ENCODE measurements around the gene SRGAP1.
"Not testable (repeated sequence)": the region's sequence is repeated elsewhere in the genome, so short reads cannot be mapped to it uniquely, and the experiment has no call there.

SRGAP1 gene

GRCh38 chr12:63863658-63864453, 19.4 kb downstream of the SRGAP1 start:
- no peaks in the 10 kb centered on the region for H3K9me3 ChIP-seq
- H3K4me2 ChIP-seq: no peak overlapping the region
- no peaks in the 10 kb centered on the region for H3K36me3 ChIP-seq
- no peaks in the 10 kb centered on the region for H3K27me3 ChIP-seq
- no peak overlapping the region for H3K9ac ChIP-seq
- no peak overlapping the region for H3K27ac ChIP-seq
- H3K4me3 ChIP-seq: no peak overlapping the region
- TF ChIP-seq Cebpa-rat (IDR thresholded peaks at IDR 0.05): no peak
- no peaks in the 10 kb centered on the region for H3K4me1 ChIP-seq
- no peaks in the 10 kb centered on the region for H4K20me1 ChIP-seq

- no peak overlapping the region for H3K9ac ChIP-seq
- H3K4me1 ChIP-seq: no peaks in the 10 kb centered on the region
- H3K4me3 ChIP-seq: no peak overlapping the region
- no peaks in the 10 kb centered on the region for H3K36me3 ChIP-seq
- H3K27ac ChIP-seq: no peak overlapping the region
- H3K4me2 ChIP-seq: no peak overlapping the region
- no peaks in the 10 kb centered on the region for H3K27me3 ChIP-seq
- no peaks in the 10 kb centered on the region for H4K20me1 ChIP-seq
- TF ChIP-seq Cebpa-rat (IDR thresholded peaks at IDR 0.05): no peak
- H3K9me3 ChIP-seq: no peaks in the 10 kb centered on the region
Observed at GRCh38 chr12:63864454-63864706, 19.9 kb downstream of the SRGAP1 start.

DNA sequence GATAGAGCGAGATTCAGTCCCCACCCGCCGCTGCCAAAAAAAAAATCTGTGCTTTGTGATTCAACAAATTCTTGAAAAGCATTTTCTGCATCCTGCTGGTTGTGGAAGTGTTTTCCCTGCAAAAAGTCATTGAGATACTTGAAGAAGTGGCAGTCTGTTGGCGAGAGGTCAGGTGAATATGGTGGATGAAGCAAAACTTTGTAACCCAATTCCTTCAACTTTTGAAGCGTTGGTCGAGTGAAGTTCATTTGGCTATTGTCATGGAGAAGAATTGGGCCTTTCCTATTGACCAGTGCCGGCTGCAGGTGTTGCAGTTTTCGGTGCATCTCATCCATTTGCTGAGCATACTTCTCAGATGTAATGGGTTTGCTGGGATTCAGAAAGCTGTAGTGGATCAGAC, 20.9 kb downstream of the SRGAP1 start:
- H3K27me3 ChIP-seq: no peaks in the 10 kb centered on the region
- no peaks in the 10 kb centered on the region for H3K36me3 ChIP-seq
- H3K9ac ChIP-seq: no peak overlapping the region
- H4K20me1 ChIP-seq: no peaks in the 10 kb centered on the region
- no peak overlapping the region for H3K27ac ChIP-seq
- no peak overlapping the region for H3K4me2 ChIP-seq
- H3K4me1 ChIP-seq: no peaks in the 10 kb centered on the region
- H3K4me3 ChIP-seq: no peak overlapping the region
- H3K9me3 ChIP-seq: no peaks in the 10 kb centered on the region
- no peak for TF ChIP-seq Cebpa-rat (IDR thresholded peaks at IDR 0.05)

GRCh38 chr12:63867053-63867452, 22.6 kb downstream of the SRGAP1 start:
- Histone ChIP-seq H3K4me3 (no peak overlapping the region), H3K9ac (no peak overlapping the region), H3K4me1 (no peaks in the 10 kb centered on the region), H4K20me1 (no peaks in the 10 kb centered on the region), H3K27me3 (no peaks in the 10 kb centered on the region), H3K9me3 (no peaks in the 10 kb centered on the region), H3K36me3 (no peaks in the 10 kb centered on the region), H3K27ac (no peak overlapping the region), H3K4me2 (no peak overlapping the region)
- TF ChIP-seq Cebpa-rat (IDR thresholded peaks at IDR 0.05): no peak

DNA sequence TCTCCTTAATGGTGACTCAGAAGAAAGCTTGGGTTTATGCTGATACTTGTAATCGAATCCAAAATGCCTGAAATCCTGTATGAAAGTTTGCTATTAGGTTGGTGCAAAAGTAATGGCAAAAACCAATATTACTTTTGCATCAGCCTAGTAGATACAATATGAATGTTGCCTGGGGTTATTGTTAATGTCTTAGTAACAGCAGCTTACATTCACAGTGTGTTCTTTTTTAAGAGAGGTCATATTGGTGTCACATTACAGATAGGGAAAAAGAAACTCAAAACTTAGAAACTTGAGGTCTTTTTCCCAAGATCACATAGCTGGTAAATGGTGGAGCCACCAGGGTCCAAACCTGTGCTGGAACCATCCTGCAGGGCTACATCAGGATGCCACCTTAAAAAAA, 25.2 kb downstream of the SRGAP1 start:
- Histone ChIP-seq H3K36me3 (no peaks in the 10 kb centered on the region), H3K27ac (no peak overlapping the region), H3K9ac (no peak overlapping the region)

GRCh38 chr12:63870838-63871237, 26.3 kb downstream of the SRGAP1 start:
- no peak overlapping the region for H3K4me3 ChIP-seq
- H3K4me2 ChIP-seq: no peak overlapping the region
- H3K9me3 ChIP-seq: no peaks in the 10 kb centered on the region
- H3K27ac ChIP-seq: no peak overlapping the region
- H4K20me1 ChIP-seq: no peaks in the 10 kb centered on the region
- H3K4me1 ChIP-seq: no peaks in the 10 kb centered on the region
- TF ChIP-seq Cebpa-rat (IDR thresholded peaks at IDR 0.05): no peak
- H3K36me3 ChIP-seq: no peaks in the 10 kb centered on the region
- H3K27me3 ChIP-seq: no peaks in the 10 kb centered on the region
- H3K9ac ChIP-seq: no peak overlapping the region

More for the DNA sequence above, 25.2 kb downstream of the SRGAP1 start:
- Histone ChIP-seq H3K4me3 (no peak overlapping the region), H4K20me1 (no peaks in the 10 kb centered on the region), H3K27me3 (no peaks in the 10 kb centered on the region), H3K4me2 (no peak overlapping the region), H3K9me3 (no peaks in the 10 kb centered on the region), H3K4me1 (no peaks in the 10 kb centered on the region)
- no peak for TF ChIP-seq Cebpa-rat (IDR thresholded peaks at IDR 0.05)

DNA sequence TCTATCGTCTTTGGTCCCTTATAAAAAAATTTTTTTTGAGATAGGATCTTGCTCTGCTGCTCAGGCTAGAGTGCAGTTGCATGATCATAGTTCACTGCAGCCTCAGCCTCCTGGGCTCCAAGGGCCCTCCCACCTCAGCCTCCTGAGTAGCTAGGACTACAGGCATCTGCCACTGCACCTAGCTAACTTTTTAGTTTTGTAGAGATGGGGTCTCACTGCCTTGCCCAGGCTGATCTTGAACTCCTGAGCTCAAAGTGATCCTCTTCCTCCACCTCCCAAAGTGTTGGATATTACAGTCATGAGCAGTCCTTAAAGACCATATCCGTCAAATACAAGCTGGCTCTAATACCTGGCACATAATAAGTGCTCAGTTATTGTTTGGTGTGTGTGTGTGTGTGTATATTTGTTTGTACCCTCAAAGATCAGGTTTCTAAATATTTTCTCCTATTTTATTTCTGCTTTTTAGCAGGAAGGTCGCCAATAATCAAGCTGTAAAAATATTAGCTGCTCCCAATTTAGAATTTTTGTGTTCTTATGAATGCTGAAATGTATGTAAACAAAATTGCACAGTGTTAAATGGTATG, 30.5 kb downstream of the SRGAP1 start:
- no peaks in the 10 kb centered on the region for H3K36me3 ChIP-seq
- H3K9me3 ChIP-seq: no peaks in the 10 kb centered on the region
- H3K4me3 ChIP-seq: no peak overlapping the region
- H3K9ac ChIP-seq: no peak overlapping the region
- H3K4me1 ChIP-seq: no peaks in the 10 kb centered on the region
- no peaks in the 10 kb centered on the region for H3K27me3 ChIP-seq
- no peak for TF ChIP-seq Cebpa-rat (IDR thresholded peaks at IDR 0.05)
- no peak overlapping the region for H3K27ac ChIP-seq
- no peak overlapping the region for H3K4me2 ChIP-seq
- no peaks in the 10 kb centered on the region for H4K20me1 ChIP-seq

GRCh38 chr12:63875703-63876102, 31.2 kb downstream of the SRGAP1 start:
- Histone ChIP-seq H3K9ac (no peak overlapping the region), H3K4me2 (no peak overlapping the region), H3K4me3 (no peak overlapping the region)

GRCh38 chr12:63876980-63877379, 32.5 kb downstream of the SRGAP1 start:
- no peak for TF ChIP-seq Cebpa-rat (IDR thresholded peaks at IDR 0.05)
- Histone ChIP-seq H3K4me2 (no peak overlapping the region), H3K9ac (no peak overlapping the region), H3K4me3 (no peak overlapping the region), H3K27ac (no peak overlapping the region), H3K36me3 (no peaks in the 10 kb centered on the region), H3K27me3 (no peaks in the 10 kb centered on the region), H3K9me3 (no peaks in the 10 kb centered on the region), H4K20me1 (no peaks in the 10 kb centered on the region), H3K4me1 (no peaks in the 10 kb centered on the region)

More at GRCh38 chr12:63875703-63876102, 31.2 kb downstream of the SRGAP1 start:
- no peak overlapping the region for H3K27ac ChIP-seq
- H3K9me3 ChIP-seq: no peaks in the 10 kb centered on the region
- no peaks in the 10 kb centered on the region for H3K4me1 ChIP-seq
- no peaks in the 10 kb centered on the region for H3K27me3 ChIP-seq
- H4K20me1 ChIP-seq: no peaks in the 10 kb centered on the region
- no peak for TF ChIP-seq Cebpa-rat (IDR thresholded peaks at IDR 0.05)
- no peaks in the 10 kb centered on the region for H3K36me3 ChIP-seq

- no peak for TF ChIP-seq Cebpa-rat (IDR thresholded peaks at IDR 0.05)
- Histone ChIP-seq H3K36me3 (no peaks in the 10 kb centered on the region), H3K27ac (no peak overlapping the region), H3K4me3 (no peak overlapping the region), H3K4me2 (no peak overlapping the region), H3K9me3 (no peaks in the 10 kb centered on the region), H4K20me1 (no peaks in the 10 kb centered on the region), H3K4me1 (no peaks in the 10 kb centered on the region), H3K27me3 (no peaks in the 10 kb centered on the region), H3K9ac (no peak overlapping the region)
Observed at GRCh38 chr12:63877693-63878092, 33.2 kb downstream of the SRGAP1 start.

GRCh38 chr12:63880235-63880634, 35.7 kb downstream of the SRGAP1 start:
- H3K36me3 ChIP-seq, H3K27me3 ChIP-seq, H3K4me3 ChIP-seq, H3K4me2 ChIP-seq, H3K9ac ChIP-seq, H3K4me1 ChIP-seq, H4K20me1 ChIP-seq, H3K27ac ChIP-seq: not testable (repeated sequence)
- H3K9me3 ChIP-seq: peaks cover 13% of the 10 kb centered on the region; the same call in 1 of the 2 replicates

Data from BLaER1 (cell line).